H9 (cell line): ENCODE data around the gene PTPN23. TPM values are rescaled to one million over a fixed set of nuclear protein-coding genes. Genes with fewer than 3 reads are reported as not detected.

Experiments used
- DNase-seq: peaks from one replicate; pipeline ENCODE4 v3.0.0-alpha.2; 2017
- H2AFZ ChIP-seq: one replicate; pipeline ENCODE4 v1.6.1; 2013; ENCODE audit warnings: mild to moderate bottlenecking, low read length, control low read depth, moderate library complexity
- H2AK5ac ChIP-seq: 2 replicates; pipeline ENCODE4 v1.6.1; 2013; ENCODE audit warnings: low read length, control low read depth, mixed read lengths; ENCODE audit not compliant: insufficient read length
- H2BK120ac ChIP-seq: one replicate; pipeline ENCODE4 v1.6.1; 2013; ENCODE audit warnings: low read depth, mild to moderate bottlenecking, low read length, control low read depth, inconsistent platforms; ENCODE audit not compliant: poor library complexity, severe bottlenecking
- H2BK12ac ChIP-seq: 2 replicates; pipeline ENCODE4 v1.6.1; 2013; ENCODE audit warnings: low read length, control low read depth, mixed read lengths, low read depth; ENCODE audit not compliant: insufficient read length
- H2BK15ac ChIP-seq: 2 replicates; pipeline ENCODE4 v1.6.1; 2013; ENCODE audit warnings: low read depth, low read length, control low read depth
- H2BK20ac ChIP-seq: one replicate; pipeline ENCODE4 v1.6.1; 2013; ENCODE audit warnings: low read depth, mild to moderate bottlenecking, low read length, control low read depth, inconsistent platforms; ENCODE audit not compliant: poor library complexity, severe bottlenecking
- H2BK5ac ChIP-seq: 2 replicates; pipeline ENCODE4 v1.6.1; 2013; ENCODE audit warnings: low read length, control low read depth, mixed read lengths; ENCODE audit not compliant: insufficient read length
- H3K14ac ChIP-seq: 2 replicates; pipeline ENCODE4 v1.6.1; 2013; ENCODE audit warnings: low read length, control low read depth; ENCODE audit not compliant: insufficient read depth
- H3K18ac ChIP-seq: 2 replicates; pipeline ENCODE4 v1.6.1; 2013; ENCODE audit warnings: low read depth, mild to moderate bottlenecking, mixed read lengths, low read length, control low read depth; ENCODE audit not compliant: insufficient read length
- H3K23ac ChIP-seq: 2 replicates; pipeline ENCODE4 v1.6.1; 2013; ENCODE audit warnings: low read length, control low read depth, mixed read lengths, low read depth; ENCODE audit not compliant: insufficient read length
- H3K23me2 ChIP-seq: 2 replicates; pipeline ENCODE4 v1.6.1; 2013; ENCODE audit warnings: low read depth, mild to moderate bottlenecking, mixed read lengths, low read length, control low read depth; ENCODE audit not compliant: insufficient read length, poor library complexity, severe bottlenecking
- H3K27ac ChIP-seq: 2 replicates; pipeline ENCODE4 v1.5.1; 2013; ENCODE audit warnings: low read length, control low read depth, mixed read lengths, low read depth; ENCODE audit not compliant: insufficient read length
- H3K27me3 ChIP-seq: 2 replicates; pipeline ENCODE4 v1.6.1; 2013; ENCODE audit warnings: low read length, control low read depth, inconsistent platforms; ENCODE audit not compliant: insufficient read depth
- H3K4ac ChIP-seq: 2 replicates; pipeline ENCODE4 v1.6.1; 2013; ENCODE audit warnings: low read depth, mild to moderate bottlenecking, control low read depth, inconsistent platforms, low read length, moderate library complexity
- H3K4me1 ChIP-seq: 2 replicates; pipeline ENCODE4 v1.6.1; 2013; ENCODE audit warnings: low read length, control low read depth, inconsistent platforms; ENCODE audit not compliant: insufficient read depth
- H3K4me2 ChIP-seq: 2 replicates; pipeline ENCODE4 v1.6.1; 2013; ENCODE audit warnings: low read length, control low read depth, mixed read lengths; ENCODE audit not compliant: insufficient read length, insufficient read depth
- H3K56ac ChIP-seq: 2 replicates; pipeline ENCODE4 v1.6.1; 2013; ENCODE audit warnings: low read depth, mild to moderate bottlenecking, mixed read lengths, low read length, control low read depth; ENCODE audit not compliant: insufficient read length
- H3K79me1 ChIP-seq: 2 replicates; pipeline ENCODE4 v1.6.1; 2013; ENCODE audit warnings: low read depth, mild to moderate bottlenecking, moderate library complexity, low read length, control low read depth, inconsistent platforms; ENCODE audit not compliant: insufficient read depth, poor library complexity, severe bottlenecking
- H3K79me2 ChIP-seq: 2 replicates; pipeline ENCODE4 v1.6.1; 2013; ENCODE audit warnings: low read length, control low read depth, inconsistent platforms; ENCODE audit not compliant: insufficient read depth
- H3K9ac ChIP-seq: 2 replicates; pipeline ENCODE4 v1.6.1; 2013; ENCODE audit warnings: low read length, control low read depth, mixed read lengths; ENCODE audit not compliant: insufficient read length; ENCODE audit errors: extremely low read depth
- H3K9me3 ChIP-seq: one replicate; pipeline ENCODE4 v1.6.1; 2013; ENCODE audit warnings: low read depth, low read length, inconsistent platforms; ENCODE audit not compliant: control insufficient read depth
- H3T11ph ChIP-seq: one replicate; pipeline ENCODE4 v1.6.1; 2013; ENCODE audit warnings: mild to moderate bottlenecking, low read length, control low read depth, inconsistent platforms
- H4K20me1 ChIP-seq: one replicate; pipeline ENCODE4 v1.6.1; 2013; ENCODE audit not compliant: control insufficient read depth, insufficient read length, insufficient read depth
- H4K5ac ChIP-seq: 2 replicates; pipeline ENCODE4 v1.6.1; 2013; ENCODE audit warnings: low read depth, mild to moderate bottlenecking, mixed read lengths, low read length, control low read depth; ENCODE audit not compliant: insufficient read length
- H4K8ac ChIP-seq: replicated peaks from 2 replicates; pipeline ENCODE4 v1.6.1; 2013; ENCODE audit warnings: low read length, control low read depth, mixed read lengths, low read depth; ENCODE audit not compliant: insufficient read length
- H4K91ac ChIP-seq: 2 replicates; pipeline ENCODE4 v1.6.1; 2013; ENCODE audit warnings: low read depth, mild to moderate bottlenecking, moderate library complexity, mixed read lengths, low read length, control low read depth; ENCODE audit not compliant: insufficient read length
- H3K27ac Mint-ChIP-seq, 3 experiments: 2 replicates in 2 of 3; 3 replicates in 1 of 3; pipeline ENCODE4 v1.8.0; 2020 to 2021; ENCODE audit warnings: mixed read lengths in 3 of 3, mild to moderate bottlenecking in 1 of 3, moderate library complexity in 1 of 3
- H3K27me3 Mint-ChIP-seq: 2 replicates; pipeline ENCODE4 v1.8.0; 2021; ENCODE audit warnings: low read depth, mild to moderate bottlenecking, moderate library complexity, mixed read lengths
- H3K36me3 Mint-ChIP-seq, 3 experiments: 2 replicates in 2 of 3; 3 replicates in 1 of 3; pipeline ENCODE4 v1.8.0; 2020 to 2021; ENCODE audit warnings: low read depth in 3 of 3, mixed read lengths in 3 of 3; ENCODE audit not compliant: insufficient read depth in 1 of 3
- H3K4me1 Mint-ChIP-seq, 2 experiments: 2 replicates each; pipeline ENCODE4 v1.8.0; 2020; ENCODE audit warnings: mixed read lengths in 2 of 2
- H3K4me3 Mint-ChIP-seq, 2 experiments: 2 replicates in 1 of 2; 3 replicates in 1 of 2; pipeline ENCODE4 v1.8.0; 2020 to 2021; ENCODE audit warnings: mild to moderate bottlenecking in 2 of 2, mixed read lengths in 2 of 2, moderate library complexity in 1 of 2
- H3K9me3 Mint-ChIP-seq, 2 experiments: 2 replicates in 1 of 2; 3 replicates in 1 of 2; pipeline ENCODE4 v1.8.0; 2020; ENCODE audit warnings: mild to moderate bottlenecking in 2 of 2, mixed read lengths in 2 of 2, moderate library complexity in 1 of 2
- WGBS: extraction: QIAGEN DNeasy Blood & Tissue Kit; methylation state at CpG from one replicate; pipeline ENCODE4 v1.1.7; 2013; ENCODE audit warnings: missing lambda C conversion rate, low lambda C conversion rate, mixed read lengths; ENCODE audit not compliant: insufficient read length; ENCODE audit errors: extremely low coverage; 5-methylcytosine and 5-hydroxymethylcytosine counted together
- total RNA-seq: library from RNA; stranded (reverse); gene quantifications from 2 replicates; pipeline ENCODE4 v1.2.1, GENCODE V29; 2021
- TF ChIP-seq, protein P1 (sequence below): fragments of 200-600 bp; sonication (generic); conservative IDR thresholded peaks from 3 replicates; pipeline ENCODE4 v1.8.0; 2021; ENCODE audit warnings: antibody characterized with exemption, mild to moderate bottlenecking

Gene PTPN23
- total RNA-seq, 1 experiment from 2014 or later, result 42.2 TPM

DNA sequence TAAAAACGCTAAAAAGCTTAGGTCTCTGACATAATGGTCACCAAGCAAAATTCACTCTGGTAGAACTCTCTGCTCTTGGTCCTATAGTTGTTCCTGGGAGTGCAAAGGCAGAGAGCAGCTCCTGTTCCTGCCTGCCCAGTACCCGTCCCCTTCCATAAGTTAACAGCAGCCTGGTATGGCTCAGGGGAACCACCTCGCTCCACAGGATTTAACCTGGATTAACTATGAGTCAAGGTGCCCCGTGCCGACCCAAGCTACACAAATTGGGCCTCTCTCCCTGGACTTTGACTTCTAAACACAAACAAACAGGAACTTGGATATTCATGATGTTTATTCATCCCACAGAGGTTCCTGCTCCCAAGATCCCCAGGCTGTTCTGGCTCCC, 62.8 kb downstream of the PTPN23 start:
- Histone ChIP-seq H3K27me3 (no peaks in the 10 kb centered on the region), H2AK5ac (no peak overlapping the region), H2BK20ac (no peak overlapping the region), H2AFZ (no peak overlapping the region), H3K9me3 (no peaks in the 10 kb centered on the region), H3T11ph (no peak overlapping the region), H3K9ac (no peak overlapping the region), H2BK12ac (no peak overlapping the region), H4K5ac (no peak overlapping the region), H3K4ac (no peak overlapping the region), H3K4me1 (no peaks in the 10 kb centered on the region), H3K4me2 (no peak overlapping the region), H2BK120ac (no peak overlapping the region), H3K14ac (no peak overlapping the region), H3K23ac (no peak overlapping the region), H3K56ac (no peak overlapping the region), H3K79me1 (peaks cover 3% of the 10 kb centered on the region), H3K27ac (no peak overlapping the region), H2BK15ac (no peak overlapping the region), H3K23me2 (no peaks in the 10 kb centered on the region), H4K91ac (no peak overlapping the region), H4K20me1 (peaks cover 3% of the 10 kb centered on the region), H3K18ac (no peak overlapping the region), H3K79me2 (no peaks in the 10 kb centered on the region; the same call in 1 of the 2 replicates), H2BK5ac (no peak overlapping the region), H4K8ac (no peak overlapping the region)
- Mint-ChIP-seq H3K9me3 (no peaks in the 10 kb centered on the region), H3K27me3 (no peaks in the 10 kb centered on the region), H3K36me3 (peaks cover 16 to 46% (median 41%) of the 10 kb centered on the region in 3 experiments), H3K4me3 (no peak overlapping the region), H3K4me1 (peaks cover 13 to 14% of the 10 kb centered on the region in 2 experiments), H3K27ac (peak overlapping the region; percentile 82 to 92 (median 84); a peak in 5 of 7 replicates)
- no peak for DNase-seq
- no CpG with 5 or more reads among the region's 5 CpGs for WGBS
- TF ChIP-seq, protein P1, sequence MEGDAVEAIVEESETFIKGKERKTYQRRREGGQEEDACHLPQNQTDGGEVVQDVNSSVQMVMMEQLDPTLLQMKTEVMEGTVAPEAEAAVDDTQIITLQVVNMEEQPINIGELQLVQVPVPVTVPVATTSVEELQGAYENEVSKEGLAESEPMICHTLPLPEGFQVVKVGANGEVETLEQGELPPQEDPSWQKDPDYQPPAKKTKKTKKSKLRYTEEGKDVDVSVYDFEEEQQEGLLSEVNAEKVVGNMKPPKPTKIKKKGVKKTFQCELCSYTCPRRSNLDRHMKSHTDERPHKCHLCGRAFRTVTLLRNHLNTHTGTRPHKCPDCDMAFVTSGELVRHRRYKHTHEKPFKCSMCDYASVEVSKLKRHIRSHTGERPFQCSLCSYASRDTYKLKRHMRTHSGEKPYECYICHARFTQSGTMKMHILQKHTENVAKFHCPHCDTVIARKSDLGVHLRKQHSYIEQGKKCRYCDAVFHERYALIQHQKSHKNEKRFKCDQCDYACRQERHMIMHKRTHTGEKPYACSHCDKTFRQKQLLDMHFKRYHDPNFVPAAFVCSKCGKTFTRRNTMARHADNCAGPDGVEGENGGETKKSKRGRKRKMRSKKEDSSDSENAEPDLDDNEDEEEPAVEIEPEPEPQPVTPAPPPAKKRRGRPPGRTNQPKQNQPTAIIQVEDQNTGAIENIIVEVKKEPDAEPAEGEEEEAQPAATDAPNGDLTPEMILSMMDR, result no peak
